ENCODE measurements around the gene STXBP1.
A peak's percentile ranks its signal among the peaks of the same experiment; 100 is the strongest.

GRCh38 chr9:127586537-127586936 lies 25.5 kb upstream of the STXBP1 start:
- peak; percentile 88 to 95 (median 94) for TF ChIP-seq CTCF (IDR thresholded peaks at IDR 0.05; ENCODE audit: control extremely low read depth in 1 of 3, insufficient read depth in 1 of 3, low read depth in 1 of 3, low read length in 3 of 3)
- no peak for TF ChIP-seq POLR2A (IDR thresholded peaks at IDR 0.05; ENCODE audit: control extremely low read depth in 1 of 2, low read depth in 2 of 2, low read length in 2 of 2)
- no peak for TF ChIP-seq SUZ12 (IDR thresholded peaks at IDR 0.05; ENCODE audit: low read length)
- no peak for TF ChIP-seq YY1 (IDR thresholded peaks at IDR 0.05; ENCODE audit: low read depth, low read length)
- no peak for TF ChIP-seq EGR1 (IDR thresholded peaks at IDR 0.05; ENCODE audit: borderline replicate concordance, low read depth, low read length)
- no peak for TF ChIP-seq KDM4A (IDR thresholded peaks at IDR 0.05; ENCODE audit: low read depth, low read length, severe bottlenecking)
- no peak for TF ChIP-seq EZH2 (IDR thresholded peaks at IDR 0.05; ENCODE audit: low read depth, low read length, severe bottlenecking)
- TF ChIP-seq TAF1 (IDR thresholded peaks at IDR 0.05; ENCODE audit: low read depth, low read length), result no peak
